SK-N-SH treated with all-trans-retinoic acid at 6 μM for 48 hours (cell line): ENCODE measurements around the gene MAP3K12.

Experiments used
- ATAC-seq: fragments of 200-7000 bp; cut with Tn5 transposase; 3 replicates; pipeline ENCODE4 v1.9.1; 2020; ENCODE audit warnings: mild to moderate bottlenecking, moderate library complexity
- ARNTL ChIP-seq: fragments of 450-650 bp; formaldehyde crosslinking; IDR thresholded peaks from 2 replicates; pipeline ENCODE4 v1.5.0; 2020; ENCODE audit warnings: low read depth, mild to moderate bottlenecking, moderate library complexity, borderline replicate concordance
- GLIS3 ChIP-seq: fragments of 250-450 bp; sonication (Bioruptor Pico); IDR thresholded peaks from 2 replicates; pipeline ENCODE4 v1.5.0; 2020; ENCODE audit warnings: mild to moderate bottlenecking, moderate library complexity
- ISL1 ChIP-seq: fragments of 250-450 bp; sonication (Bioruptor Pico); IDR thresholded peaks from 2 replicates; pipeline ENCODE4 v2.1.2; 2022; ENCODE audit warnings: mild to moderate bottlenecking, moderate library complexity
- OSR1 ChIP-seq: fragments of 250-450 bp; sonication (Bioruptor Pico); IDR thresholded peaks from 2 replicates; pipeline ENCODE4 v1.8.0; 2022; ENCODE audit warnings: moderate library complexity, mild to moderate bottlenecking, inconsistent platforms
- PPARA ChIP-seq: fragments of 250-450 bp; sonication (Bioruptor Pico); IDR thresholded peaks from 2 replicates; pipeline ENCODE4 v1.5.0; 2020; ENCODE audit warnings: mild to moderate bottlenecking, borderline replicate concordance
- RARB ChIP-seq: fragments of 250-450 bp; sonication (Bioruptor Pico); IDR thresholded peaks from 2 replicates; pipeline ENCODE4 v1.8.0; 2021; ENCODE audit warnings: mild to moderate bottlenecking, moderate library complexity
- TOX ChIP-seq: fragments of 250-450 bp; sonication (Bioruptor Pico); IDR thresholded peaks from 2 replicates; pipeline ENCODE4 v1.8.0; 2021; ENCODE audit warnings: mild to moderate bottlenecking, moderate library complexity, borderline replicate concordance
- ZC3H10 ChIP-seq: fragments of 250-450 bp; sonication (Bioruptor Pico); IDR thresholded peaks from 2 replicates; pipeline ENCODE4 v1.5.1; 2021; ENCODE audit warnings: mild to moderate bottlenecking, moderate library complexity
- ZFP3 ChIP-seq: fragments of 250-450 bp; sonication (Bioruptor Pico); IDR thresholded peaks from 2 replicates; pipeline ENCODE4 v1.5.0; 2020; ENCODE audit warnings: mild to moderate bottlenecking, moderate library complexity
- ZNF565 ChIP-seq: fragments of 450-650 bp; formaldehyde crosslinking; conservative IDR thresholded peaks from 2 replicates; pipeline ENCODE4 v1.5.0; 2020; ENCODE audit warnings: low read depth, mild to moderate bottlenecking, moderate library complexity
- ZNF70 ChIP-seq: fragments of 450-650 bp; formaldehyde crosslinking; IDR thresholded peaks from 2 replicates; pipeline ENCODE4 v1.5.0; 2020; ENCODE audit warnings: mild to moderate bottlenecking, moderate library complexity
- TF ChIP-seq, protein P1 (sequence below): fragments of 250-450 bp; sonication (Bioruptor Pico); IDR thresholded peaks from 2 replicates; pipeline ENCODE4 v1.5.0; 2020; ENCODE audit warnings: mild to moderate bottlenecking, moderate library complexity
- TF ChIP-seq, protein P2 (sequence below): fragments of 250-450 bp; sonication (Bioruptor Pico); IDR thresholded peaks from 2 replicates; pipeline ENCODE4 v1.5.1; 2021; ENCODE audit warnings: mild to moderate bottlenecking, moderate library complexity
- TF ChIP-seq, protein P3 (sequence below): fragments of 250-450 bp; sonication (Bioruptor Pico); IDR thresholded peaks from 2 replicates; pipeline ENCODE4 v1.8.0; 2021; ENCODE audit warnings: low read depth, mild to moderate bottlenecking, moderate library complexity, borderline replicate concordance
- TF ChIP-seq, protein P4 (sequence below): fragments of 250-450 bp; sonication (Bioruptor Pico); IDR thresholded peaks from 2 replicates; pipeline ENCODE4 v1.8.0; 2020; ENCODE audit warnings: mild to moderate bottlenecking, moderate library complexity, borderline replicate concordance
- TF ChIP-seq, protein P5 (sequence below): fragments of 250-450 bp; sonication (Bioruptor Pico); IDR thresholded peaks from 2 replicates; pipeline ENCODE4 v1.5.1; 2020; ENCODE audit warnings: low read depth, mild to moderate bottlenecking, moderate library complexity

Gene MAP3K12

DNA sequence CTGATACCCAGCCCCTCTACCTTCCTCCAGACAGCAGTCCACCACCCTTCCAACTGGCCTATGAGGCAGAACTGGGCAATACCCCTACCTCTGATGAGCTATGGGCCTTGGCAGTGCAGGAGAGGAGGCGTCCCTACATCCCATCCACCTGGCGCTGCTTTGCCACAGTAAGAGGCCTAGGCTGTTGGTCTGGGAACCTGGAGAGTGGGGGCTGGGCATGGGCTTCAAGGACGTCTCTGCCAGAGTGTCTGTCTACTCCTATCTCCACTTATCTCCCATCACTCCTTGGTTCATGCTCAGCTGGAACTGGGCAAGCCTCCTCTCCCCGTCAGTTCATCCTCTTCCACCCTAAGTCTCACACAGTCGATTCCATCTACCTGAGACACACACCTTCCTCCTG, 69.1 kb downstream of the MAP3K12 start:
- no peak for ATAC-seq
- TF ChIP-seq ZC3H10 (CRISPR knock-in tag), result no peak
- TF ChIP-seq OSR1 (CRISPR knock-in tag), result no peak
- TF ChIP-seq, protein P1, sequence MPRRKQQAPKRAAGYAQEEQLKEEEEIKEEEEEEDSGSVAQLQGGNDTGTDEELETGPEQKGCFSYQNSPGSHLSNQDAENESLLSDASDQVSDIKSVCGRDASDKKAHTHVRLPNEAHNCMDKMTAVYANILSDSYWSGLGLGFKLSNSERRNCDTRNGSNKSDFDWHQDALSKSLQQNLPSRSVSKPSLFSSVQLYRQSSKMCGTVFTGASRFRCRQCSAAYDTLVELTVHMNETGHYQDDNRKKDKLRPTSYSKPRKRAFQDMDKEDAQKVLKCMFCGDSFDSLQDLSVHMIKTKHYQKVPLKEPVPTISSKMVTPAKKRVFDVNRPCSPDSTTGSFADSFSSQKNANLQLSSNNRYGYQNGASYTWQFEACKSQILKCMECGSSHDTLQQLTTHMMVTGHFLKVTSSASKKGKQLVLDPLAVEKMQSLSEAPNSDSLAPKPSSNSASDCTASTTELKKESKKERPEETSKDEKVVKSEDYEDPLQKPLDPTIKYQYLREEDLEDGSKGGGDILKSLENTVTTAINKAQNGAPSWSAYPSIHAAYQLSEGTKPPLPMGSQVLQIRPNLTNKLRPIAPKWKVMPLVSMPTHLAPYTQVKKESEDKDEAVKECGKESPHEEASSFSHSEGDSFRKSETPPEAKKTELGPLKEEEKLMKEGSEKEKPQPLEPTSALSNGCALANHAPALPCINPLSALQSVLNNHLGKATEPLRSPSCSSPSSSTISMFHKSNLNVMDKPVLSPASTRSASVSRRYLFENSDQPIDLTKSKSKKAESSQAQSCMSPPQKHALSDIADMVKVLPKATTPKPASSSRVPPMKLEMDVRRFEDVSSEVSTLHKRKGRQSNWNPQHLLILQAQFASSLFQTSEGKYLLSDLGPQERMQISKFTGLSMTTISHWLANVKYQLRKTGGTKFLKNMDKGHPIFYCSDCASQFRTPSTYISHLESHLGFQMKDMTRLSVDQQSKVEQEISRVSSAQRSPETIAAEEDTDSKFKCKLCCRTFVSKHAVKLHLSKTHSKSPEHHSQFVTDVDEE (CRISPR knock-in tag), result no peak
- TF ChIP-seq ZFP3 (CRISPR knock-in tag), result no peak
- TF ChIP-seq, protein P2, sequence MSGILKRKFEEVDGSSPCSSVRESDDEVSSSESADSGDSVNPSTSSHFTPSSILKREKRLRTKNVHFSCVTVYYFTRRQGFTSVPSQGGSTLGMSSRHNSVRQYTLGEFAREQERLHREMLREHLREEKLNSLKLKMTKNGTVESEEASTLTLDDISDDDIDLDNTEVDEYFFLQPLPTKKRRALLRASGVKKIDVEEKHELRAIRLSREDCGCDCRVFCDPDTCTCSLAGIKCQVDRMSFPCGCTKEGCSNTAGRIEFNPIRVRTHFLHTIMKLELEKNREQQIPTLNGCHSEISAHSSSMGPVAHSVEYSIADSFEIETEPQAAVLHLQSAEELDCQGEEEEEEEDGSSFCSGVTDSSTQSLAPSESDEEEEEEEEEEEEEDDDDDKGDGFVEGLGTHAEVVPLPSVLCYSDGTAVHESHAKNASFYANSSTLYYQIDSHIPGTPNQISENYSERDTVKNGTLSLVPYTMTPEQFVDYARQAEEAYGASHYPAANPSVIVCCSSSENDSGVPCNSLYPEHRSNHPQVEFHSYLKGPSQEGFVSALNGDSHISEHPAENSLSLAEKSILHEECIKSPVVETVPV (CRISPR knock-in tag), result no peak
- no peak for TF ChIP-seq TOX (CRISPR knock-in tag)
- TF ChIP-seq, protein P3, sequence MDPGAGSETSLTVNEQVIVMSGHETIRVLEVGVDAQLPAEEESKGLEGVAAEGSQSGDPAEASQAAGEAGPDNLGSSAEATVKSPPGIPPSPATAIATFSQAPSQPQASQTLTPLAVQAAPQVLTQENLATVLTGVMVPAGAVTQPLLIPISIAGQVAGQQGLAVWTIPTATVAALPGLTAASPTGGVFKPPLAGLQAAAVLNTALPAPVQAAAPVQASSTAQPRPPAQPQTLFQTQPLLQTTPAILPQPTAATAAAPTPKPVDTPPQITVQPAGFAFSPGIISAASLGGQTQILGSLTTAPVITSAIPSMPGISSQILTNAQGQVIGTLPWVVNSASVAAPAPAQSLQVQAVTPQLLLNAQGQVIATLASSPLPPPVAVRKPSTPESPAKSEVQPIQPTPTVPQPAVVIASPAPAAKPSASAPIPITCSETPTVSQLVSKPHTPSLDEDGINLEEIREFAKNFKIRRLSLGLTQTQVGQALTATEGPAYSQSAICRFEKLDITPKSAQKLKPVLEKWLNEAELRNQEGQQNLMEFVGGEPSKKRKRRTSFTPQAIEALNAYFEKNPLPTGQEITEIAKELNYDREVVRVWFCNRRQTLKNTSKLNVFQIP (CRISPR knock-in tag), result no peak
- TF ChIP-seq ZNF70 (CRISPR knock-in tag), result no peak
- TF ChIP-seq, protein P4, sequence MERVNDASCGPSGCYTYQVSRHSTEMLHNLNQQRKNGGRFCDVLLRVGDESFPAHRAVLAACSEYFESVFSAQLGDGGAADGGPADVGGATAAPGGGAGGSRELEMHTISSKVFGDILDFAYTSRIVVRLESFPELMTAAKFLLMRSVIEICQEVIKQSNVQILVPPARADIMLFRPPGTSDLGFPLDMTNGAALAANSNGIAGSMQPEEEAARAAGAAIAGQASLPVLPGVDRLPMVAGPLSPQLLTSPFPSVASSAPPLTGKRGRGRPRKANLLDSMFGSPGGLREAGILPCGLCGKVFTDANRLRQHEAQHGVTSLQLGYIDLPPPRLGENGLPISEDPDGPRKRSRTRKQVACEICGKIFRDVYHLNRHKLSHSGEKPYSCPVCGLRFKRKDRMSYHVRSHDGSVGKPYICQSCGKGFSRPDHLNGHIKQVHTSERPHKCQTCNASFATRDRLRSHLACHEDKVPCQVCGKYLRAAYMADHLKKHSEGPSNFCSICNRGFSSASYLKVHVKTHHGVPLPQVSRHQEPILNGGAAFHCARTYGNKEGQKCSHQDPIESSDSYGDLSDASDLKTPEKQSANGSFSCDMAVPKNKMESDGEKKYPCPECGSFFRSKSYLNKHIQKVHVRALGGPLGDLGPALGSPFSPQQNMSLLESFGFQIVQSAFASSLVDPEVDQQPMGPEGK, result no peak
- TF ChIP-seq GLIS3 (CRISPR knock-in tag), result no peak
- no peak for TF ChIP-seq ISL1 (CRISPR knock-in tag)
- TF ChIP-seq RARB (CRISPR knock-in tag), result no peak
- no peak for TF ChIP-seq ZNF565 (CRISPR knock-in tag)
- no peak for TF ChIP-seq ARNTL (CRISPR knock-in tag)
- TF ChIP-seq PPARA, result no peak
- TF ChIP-seq, protein P5, sequence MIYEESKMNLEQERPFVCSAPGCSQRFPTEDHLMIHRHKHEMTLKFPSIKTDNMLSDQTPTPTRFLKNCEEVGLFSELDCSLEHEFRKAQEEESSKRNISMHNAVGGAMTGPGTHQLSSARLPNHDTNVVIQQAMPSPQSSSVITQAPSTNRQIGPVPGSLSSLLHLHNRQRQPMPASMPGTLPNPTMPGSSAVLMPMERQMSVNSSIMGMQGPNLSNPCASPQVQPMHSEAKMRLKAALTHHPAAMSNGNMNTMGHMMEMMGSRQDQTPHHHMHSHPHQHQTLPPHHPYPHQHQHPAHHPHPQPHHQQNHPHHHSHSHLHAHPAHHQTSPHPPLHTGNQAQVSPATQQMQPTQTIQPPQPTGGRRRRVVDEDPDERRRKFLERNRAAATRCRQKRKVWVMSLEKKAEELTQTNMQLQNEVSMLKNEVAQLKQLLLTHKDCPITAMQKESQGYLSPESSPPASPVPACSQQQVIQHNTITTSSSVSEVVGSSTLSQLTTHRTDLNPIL, result no peak
